ENCODE results near the gene RUNX1.

Gene RUNX1

GRCh38 chr21:34949499-34949898 is 99.6 kb downstream of the RUNX1 start:
- no peak for DNase-seq (ENCODE audit: low read depth in 4 of 4, low spot score in 1 of 4)

GRCh38 chr21:34949030-34949429 is 100.1 kb downstream of the RUNX1 start:
- DNase-seq (ENCODE audit: low read depth in 4 of 4, low spot score in 1 of 4) = no peak

- no peak for DNase-seq (ENCODE audit: low read depth in 4 of 4, low spot score in 1 of 4)
These were observed 100.9 kb downstream of the RUNX1 start for GRCh38 chr21:34948157-34948556.

DNA sequence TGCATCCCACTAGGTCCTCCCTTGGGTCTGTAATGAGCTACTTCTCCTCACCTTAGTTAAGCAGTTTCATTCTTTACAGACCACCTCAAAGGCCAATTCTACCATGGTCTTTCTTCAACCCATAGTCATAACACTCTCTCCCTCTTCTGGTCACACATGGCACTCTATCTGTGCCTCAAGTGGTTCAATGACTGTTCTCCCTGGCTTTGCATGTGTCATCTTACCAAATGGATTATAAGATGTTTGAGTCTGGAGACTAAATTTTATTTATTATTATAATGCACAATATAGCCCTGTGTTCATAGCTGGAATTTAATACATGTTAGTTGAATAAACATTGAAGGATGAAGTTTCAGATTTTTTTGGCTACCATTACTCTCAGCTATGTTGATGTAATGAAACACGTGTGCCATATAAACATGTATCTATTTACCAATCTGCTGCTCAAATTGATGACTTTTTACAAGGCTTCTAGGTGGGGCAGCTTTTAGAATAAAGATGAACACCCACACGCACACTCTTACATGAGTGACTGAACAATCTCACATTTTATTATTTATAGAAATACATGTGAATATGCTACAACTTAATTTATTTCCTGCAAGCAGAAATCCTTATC is 102.1 kb downstream of the RUNX1 start:
- DNase-seq (ENCODE audit: low read depth in 4 of 4, low spot score in 1 of 4) = no peak

DNA sequence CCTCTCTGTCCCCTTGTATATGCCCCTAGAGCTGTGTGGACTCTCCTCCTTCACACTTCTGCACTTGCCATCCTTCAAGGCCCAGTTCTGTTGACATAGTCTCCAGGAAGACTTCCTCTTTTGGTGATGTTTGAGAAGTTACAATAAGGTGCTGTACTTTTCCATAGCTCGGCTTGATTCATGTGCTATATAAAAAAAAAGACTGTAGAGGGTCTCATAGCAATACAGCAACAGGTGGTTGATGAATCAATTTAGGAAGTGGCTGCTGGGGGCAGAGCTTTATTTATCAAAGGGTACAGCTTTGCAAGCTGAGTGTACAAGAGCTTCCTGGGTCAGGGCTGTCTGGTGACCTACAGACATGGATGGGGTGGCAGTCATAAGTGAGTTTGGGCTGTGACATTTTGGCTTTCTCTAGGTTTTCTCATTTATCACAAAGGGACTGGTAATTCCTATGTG is 102.7 kb downstream of the RUNX1 start:
- DNase-seq (ENCODE audit: low read depth in 4 of 4, low spot score in 1 of 4) = no peak

DNA sequence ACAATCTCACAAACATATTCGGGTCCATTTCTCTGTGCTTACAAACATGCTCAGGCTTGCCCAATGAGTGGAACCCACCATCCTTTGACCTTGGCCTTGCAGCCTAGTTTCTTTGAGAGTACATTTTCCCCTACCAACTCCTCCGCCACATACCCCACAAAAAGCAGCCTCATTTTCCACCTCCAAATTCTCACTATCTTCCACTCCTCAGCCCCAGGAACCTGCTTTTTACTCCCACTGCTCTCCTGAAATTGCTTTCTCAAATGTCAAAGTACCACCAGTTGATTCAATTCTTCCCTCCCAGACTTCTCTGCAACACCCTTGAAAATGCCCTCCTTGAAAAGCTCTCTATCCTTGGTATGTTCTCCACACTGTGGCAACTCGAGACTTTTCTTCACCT is 103.8 kb downstream of the RUNX1 start:
- no peak for DNase-seq (ENCODE audit: low read depth in 4 of 4, low spot score in 1 of 4)

DNA sequence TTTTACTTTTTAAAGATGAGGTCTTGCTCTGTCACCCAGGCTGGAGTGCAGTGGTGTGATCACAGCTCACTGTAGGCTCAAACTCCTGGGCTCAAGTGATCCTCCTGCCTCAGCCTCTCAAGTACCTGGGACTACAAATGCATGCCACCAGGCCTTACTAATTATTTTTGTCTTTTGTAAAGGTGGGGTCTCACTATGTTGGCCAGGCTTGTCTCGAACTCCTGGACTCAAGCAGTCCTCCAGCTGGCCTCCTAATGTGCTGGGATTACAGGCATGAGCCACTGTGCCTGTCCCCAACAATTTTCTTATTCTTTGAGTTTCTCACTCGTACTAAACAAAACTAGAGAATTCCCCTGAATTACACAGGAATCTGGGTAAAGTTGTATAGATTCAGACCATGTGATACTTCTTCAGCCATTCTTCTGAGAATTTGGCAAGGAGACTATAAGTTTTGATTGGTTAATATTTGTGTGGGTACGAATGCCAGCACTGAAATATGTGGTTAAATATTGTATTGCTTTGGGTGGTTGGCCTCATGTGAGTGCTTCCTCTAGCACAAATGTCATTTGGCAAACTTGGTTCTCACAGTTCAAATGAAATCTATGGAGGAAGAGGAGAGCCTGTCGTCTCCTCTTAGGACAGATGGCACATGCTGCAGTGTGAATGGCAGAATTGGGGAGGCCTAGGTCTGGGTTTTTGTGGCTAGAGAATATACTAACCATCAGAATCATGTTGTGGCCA is 104.9 kb downstream of the RUNX1 start:
- DNase-seq (ENCODE audit: low read depth in 4 of 4, low spot score in 1 of 4) = no peak

DNA sequence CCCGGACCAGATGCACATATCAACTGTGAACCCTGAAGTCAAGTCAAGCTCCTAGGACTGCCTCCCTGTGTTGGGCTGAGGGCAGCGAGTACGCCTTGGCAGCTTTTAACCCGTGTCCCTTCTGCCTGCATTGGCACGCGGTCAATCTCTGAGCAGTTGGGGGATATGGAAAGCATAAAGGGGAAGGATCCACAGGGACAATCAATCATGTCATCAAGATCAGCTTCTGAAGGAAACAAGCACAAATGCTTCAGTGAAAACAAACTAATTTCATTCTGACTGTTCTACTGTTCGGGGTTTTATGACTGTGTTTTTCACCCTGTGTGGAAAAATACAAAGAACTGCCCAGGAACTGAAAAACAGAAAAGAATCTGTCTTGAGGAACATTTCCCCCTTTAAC is 106.2 kb downstream of the RUNX1 start:
- DNase-seq (ENCODE audit: low read depth in 4 of 4, low spot score in 1 of 4) = no peak

DNA sequence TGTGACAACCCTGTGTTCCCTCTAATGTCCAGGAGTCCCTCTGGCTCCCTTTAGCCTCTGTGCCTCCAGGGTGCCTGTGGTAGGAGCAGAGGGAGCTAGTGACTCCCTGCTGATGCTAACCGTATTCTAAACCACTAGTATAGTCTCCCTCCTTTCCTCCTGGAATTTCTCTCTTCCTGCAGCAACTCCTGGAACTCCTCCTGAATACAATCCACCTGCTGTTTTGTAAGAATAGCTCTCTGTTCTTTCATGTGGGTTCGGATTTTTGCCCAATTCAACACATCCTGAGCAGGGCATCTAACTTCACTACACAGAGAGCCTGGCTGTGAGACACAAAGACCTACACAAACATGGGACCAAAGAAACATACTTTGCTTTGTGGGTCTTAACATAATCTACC is 107.9 kb downstream of the RUNX1 start:
- no peak for DNase-seq (ENCODE audit: low read depth in 4 of 4, low spot score in 1 of 4)

DNA sequence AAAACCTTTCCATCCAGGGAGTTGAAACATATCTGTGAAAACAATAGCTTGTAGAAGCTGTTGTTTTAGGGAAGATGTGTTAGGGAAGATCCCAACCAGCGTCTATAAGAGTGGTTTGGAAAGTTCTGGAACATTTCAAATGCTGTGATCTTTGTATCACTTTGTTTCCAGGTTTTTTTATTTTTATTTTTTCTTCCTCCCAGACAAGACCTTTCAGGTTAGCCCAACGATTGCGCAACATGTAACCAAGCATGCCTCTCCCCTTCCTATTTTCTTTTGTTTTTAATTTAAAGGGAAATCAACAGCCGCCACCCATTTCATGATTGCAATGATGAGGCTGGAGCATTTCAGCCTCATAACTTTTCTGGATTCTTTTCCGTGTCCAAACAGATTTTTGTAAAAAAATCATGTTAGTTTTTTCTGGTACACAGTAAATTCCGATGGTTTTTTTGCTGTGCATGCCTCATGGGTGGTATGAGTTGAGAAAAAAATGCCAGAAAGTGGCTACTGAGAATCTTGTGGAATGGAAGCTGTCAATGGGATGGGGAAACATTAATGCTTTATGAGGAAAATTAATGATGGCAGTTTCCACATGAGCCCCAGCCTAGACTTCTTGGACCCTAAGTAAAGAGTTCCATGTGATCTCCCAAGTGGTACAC is 109.3 kb downstream of the RUNX1 start:
- DNase-seq (ENCODE audit: low read depth in 4 of 4, low spot score in 1 of 4) = no peak

- DNase-seq (ENCODE audit: low read depth in 4 of 4, low spot score in 1 of 4) = no peak
These were observed 110.9 kb downstream of the RUNX1 start for GRCh38 chr21:34938089-34938764.

DNA sequence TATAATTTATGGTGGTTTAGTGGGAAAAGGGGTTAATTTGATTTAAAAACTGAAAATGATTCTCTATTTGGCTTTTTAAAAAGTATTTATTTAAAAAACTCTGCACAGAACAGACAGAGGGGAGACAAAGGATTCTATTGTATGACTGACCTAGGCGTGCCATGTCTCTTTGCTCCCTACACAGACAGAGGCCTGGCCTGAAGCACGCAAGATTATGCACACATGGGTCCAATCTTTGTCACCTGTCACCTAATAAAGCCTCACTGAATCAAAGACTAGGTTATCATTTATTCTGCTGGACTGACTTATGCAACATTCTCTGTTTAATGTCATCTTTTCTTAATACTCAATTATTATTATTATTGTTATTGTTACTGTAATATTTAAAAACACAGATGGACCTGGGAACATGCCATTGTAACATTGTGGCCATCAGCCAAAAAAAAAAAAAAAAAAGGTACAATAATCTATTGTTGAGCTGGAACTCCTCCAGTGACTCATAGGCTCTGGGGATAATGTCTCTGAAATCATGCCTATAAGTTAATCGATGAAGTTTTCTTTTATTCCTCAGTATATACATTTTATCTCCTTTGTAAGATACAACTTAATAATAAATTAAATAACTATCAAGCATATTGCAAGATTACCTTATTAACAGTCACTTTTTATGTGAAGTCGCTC is 112.1 kb downstream of the RUNX1 start:
- no peak for DNase-seq (ENCODE audit: low read depth in 4 of 4, low spot score in 1 of 4)

- no peak for DNase-seq (ENCODE audit: low read depth in 4 of 4, low spot score in 1 of 4)
These were observed 112.7 kb downstream of the RUNX1 start for GRCh38 chr21:34936371-34936789.

DNA sequence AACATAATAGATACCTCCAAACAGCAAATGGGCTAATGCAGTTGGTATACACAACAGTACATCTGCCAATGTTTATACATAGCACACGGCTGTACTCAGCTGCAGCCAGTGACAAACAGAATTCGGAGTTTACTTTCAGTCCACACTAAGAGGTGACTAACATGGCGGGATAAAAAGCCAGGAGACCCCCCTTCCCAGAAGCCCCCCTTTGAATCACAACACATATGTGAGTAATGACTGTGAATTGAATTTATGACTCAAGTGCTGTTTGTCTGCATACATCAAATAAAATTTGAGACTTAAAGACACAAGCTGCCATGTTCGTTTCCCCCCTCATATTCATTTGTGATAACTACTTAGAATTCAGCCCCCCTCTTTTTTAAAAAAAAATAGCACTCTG is 113.2 kb downstream of the RUNX1 start:
- no peak for DNase-seq (ENCODE audit: low read depth in 4 of 4, low spot score in 1 of 4)

DNA sequence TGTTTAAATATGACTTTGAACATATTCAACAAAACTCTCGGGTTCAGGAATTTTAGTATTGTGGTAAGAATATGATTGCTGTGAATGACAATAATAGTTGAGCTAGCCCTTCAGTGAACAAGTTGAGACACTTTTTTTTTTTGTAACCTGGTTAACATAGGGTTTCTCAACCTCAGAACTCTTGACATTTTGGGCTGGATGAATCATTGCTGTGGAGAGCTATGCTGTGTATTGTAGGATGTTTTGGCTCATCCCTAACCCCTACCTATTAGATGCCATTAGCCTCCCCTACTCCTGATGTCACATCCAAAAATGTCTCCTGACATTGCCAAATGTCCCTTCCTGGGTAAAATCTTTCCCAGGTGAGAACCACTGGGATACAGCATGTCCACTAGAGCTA is 113.7 kb downstream of the RUNX1 start:
- DNase-seq (ENCODE audit: low read depth in 4 of 4, low spot score in 1 of 4) = no peak

DNA sequence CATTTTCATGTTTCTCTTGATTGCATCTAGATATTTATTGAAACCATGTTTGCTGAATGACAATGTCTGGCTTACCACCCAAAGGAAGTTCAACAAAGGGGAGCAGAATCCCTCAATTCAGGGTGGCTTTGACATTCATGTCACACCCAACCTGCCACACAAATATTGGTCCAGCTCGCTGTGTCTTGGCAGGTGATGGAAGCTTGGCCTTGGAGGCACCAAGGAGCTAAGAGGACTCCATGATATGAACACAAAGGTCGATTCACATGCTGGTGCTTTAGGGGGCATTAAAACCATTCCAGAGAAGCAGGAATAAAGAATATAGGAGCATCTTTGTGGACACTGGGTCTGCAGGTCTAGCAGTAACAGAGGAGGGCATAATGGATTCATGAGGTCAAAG is 114.8 kb downstream of the RUNX1 start:
- no peak for DNase-seq (ENCODE audit: low read depth in 4 of 4, low spot score in 1 of 4)

DNA sequence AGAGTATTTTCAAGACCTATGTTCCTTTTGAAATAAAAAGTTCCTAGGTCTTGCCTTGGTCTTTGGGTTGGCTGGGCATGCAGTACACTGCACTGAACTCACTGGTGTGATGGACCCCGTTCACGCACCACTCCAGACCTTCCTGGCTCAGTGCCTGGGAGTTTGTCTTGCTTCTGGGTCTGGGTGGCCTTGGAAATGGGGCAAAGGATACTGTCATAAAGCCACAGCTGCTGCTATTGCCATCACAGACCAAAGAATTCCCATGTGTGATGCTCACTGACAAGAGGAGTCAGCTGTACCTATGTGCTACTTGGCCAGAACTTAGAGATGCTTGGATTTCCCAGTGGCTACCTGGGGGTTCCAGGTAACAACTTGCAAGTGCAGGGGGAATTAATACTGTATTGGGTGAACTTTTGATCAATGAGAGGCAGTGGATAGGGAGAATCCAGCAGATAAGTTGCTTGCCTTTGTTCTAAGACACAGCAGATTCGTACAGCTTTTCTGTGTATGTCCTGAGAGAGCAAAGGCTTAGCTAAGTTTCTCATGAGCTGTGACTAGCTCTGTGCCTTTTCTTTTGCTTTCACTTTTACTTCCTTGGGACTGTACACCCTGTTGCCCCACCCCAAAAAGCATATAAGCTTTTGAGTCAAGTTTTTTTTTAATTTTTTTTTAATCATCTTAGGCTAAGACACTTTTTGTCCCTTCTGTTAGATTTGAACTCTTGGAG is 115.3 kb downstream of the RUNX1 start:
- no peak for DNase-seq (ENCODE audit: low read depth in 4 of 4, low spot score in 1 of 4)

DNA sequence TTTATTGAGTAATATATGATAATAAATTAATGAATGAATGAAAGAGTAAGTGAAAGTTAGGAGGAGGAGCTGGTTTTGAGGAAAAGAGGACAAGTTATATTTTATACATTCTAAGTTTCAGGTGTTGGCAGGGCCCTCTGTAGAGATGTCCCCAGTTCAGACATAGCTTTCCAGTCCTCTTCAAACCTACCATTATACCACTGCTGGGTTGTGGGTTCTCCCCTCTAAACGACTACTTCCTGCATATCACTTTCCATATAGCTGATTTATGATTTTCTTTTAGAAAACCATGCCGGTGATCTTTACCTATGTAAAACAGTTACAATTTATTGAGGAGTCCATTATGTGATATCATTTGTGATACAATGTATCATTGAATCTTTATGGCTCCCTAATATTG is 116.9 kb downstream of the RUNX1 start:
- DNase-seq (ENCODE audit: low read depth in 4 of 4, low spot score in 1 of 4) = no peak

DNA sequence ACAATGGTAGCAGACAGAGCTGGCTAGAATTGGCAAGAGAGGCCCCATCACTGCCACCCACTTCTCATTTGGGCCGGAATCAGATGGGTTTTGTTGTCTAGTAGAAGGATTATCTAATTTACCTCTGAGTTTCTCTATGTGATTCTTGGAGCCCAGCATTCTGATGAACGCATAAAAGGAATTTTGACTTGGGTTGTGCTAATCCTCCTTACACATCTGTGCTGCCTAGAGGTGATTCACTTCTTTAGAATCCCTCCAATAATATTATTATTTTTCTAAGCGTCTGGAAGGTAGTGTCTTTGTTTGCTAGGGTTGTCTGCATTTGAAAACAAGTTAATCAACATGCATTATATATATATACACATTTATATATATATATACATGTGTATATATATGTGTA is 118.1 kb downstream of the RUNX1 start:
- DNase-seq (ENCODE audit: low read depth in 4 of 4, low spot score in 1 of 4) = no peak

- no peak for DNase-seq (ENCODE audit: low read depth in 4 of 4, low spot score in 1 of 4)
These were observed 120.5 kb downstream of the RUNX1 start for GRCh38 chr21:34928637-34929036.

DNA sequence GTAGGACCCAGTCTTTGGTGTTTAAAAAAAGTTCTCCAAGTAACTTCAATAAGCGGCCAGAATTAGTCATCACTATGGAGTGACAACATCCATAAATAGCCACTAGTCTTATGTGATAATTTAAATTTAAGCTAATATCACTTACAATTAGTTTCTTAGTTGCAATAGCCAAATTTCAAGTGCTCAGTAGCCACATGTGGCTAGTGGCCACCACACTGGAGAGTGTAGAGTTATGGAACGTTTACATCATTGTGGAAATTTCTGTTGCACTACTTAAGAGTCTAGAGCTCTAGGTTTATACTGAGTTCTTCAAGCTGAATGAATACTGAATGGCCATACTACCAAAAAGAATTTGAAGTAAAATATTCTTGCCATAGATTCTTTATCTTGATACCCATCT is 121.1 kb downstream of the RUNX1 start:
- no peak for DNase-seq (ENCODE audit: low read depth in 4 of 4, low spot score in 1 of 4)

Measured in stimulated activated CD4-positive, alpha-beta T cell treated with anti-CD3 and anti-CD28 coated beads, Interleukin-1b, Interleukin-23, amount 100 ng/mL, for 24 hours (primary cell).